ENCODE results near the gene OR2G3.

Gene OR2G3

DNA sequence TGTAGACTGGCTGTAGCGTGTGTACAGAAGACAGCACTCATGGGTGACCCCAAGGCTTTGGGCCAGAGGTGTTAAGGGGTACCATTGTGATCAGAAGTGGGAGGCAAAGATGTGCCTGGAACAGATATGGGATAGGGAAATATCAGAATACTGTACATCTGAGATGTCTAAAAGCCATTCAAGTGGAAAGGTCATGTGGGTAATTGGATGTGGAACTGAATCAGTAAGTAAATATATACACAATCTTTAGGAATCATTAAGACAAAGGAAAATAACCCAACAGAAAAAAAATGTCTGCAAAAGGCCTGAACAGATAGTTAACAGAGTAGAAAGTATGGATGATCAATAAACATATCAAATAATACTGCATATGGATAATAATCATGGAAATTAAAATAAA lies 47.7 kb downstream of the OR2G3 start:
- ChIA-PET CTCF (no interaction called here), POLR2A (no interaction called here)
- no peak for DNase-seq (ENCODE audit: extremely low spot score)
- TF ChIP-seq, protein P1, sequence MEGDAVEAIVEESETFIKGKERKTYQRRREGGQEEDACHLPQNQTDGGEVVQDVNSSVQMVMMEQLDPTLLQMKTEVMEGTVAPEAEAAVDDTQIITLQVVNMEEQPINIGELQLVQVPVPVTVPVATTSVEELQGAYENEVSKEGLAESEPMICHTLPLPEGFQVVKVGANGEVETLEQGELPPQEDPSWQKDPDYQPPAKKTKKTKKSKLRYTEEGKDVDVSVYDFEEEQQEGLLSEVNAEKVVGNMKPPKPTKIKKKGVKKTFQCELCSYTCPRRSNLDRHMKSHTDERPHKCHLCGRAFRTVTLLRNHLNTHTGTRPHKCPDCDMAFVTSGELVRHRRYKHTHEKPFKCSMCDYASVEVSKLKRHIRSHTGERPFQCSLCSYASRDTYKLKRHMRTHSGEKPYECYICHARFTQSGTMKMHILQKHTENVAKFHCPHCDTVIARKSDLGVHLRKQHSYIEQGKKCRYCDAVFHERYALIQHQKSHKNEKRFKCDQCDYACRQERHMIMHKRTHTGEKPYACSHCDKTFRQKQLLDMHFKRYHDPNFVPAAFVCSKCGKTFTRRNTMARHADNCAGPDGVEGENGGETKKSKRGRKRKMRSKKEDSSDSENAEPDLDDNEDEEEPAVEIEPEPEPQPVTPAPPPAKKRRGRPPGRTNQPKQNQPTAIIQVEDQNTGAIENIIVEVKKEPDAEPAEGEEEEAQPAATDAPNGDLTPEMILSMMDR (IDR thresholded peaks at IDR 0.05; ENCODE audit: control extremely low read depth, extremely low read depth, low read depth, missing control alignments) = no peak
